Kidney (tissue), 14 donors: Measurements from ENCODE around the gene KIAA0513. TPM values are rescaled to one million over a fixed set of nuclear protein-coding genes. Genes with fewer than 3 reads are reported as not detected.

ENCODE experiments used
- DNase-seq, 5 donors: peaks; one replicate each; pipeline ENCODE4 v3.0.0-alpha.2; 2013 to 2020
- FAIRE-seq: peaks from 2 replicates; lab custom pipeline; 2012; peaks lifted over from hg19 to GRCh38; lab: Jason Lieb, UNC
- H3K27ac ChIP-seq, 2 donors: one replicate each; pipeline ENCODE4 v1.7.0; 2013; ENCODE audit warnings: low read depth in 2 of 2, low read length in 2 of 2, inconsistent platforms in 1 of 2
- H3K27me3 ChIP-seq: one replicate; pipeline ENCODE4 v1.7.1; 2013; ENCODE audit warnings: low read length, inconsistent platforms; ENCODE audit not compliant: control insufficient read depth, insufficient read depth
- H3K36me3 ChIP-seq, 3 donors: one replicate each; pipeline versions ENCODE4 v1.7.0 to v1.7.1; 2013; ENCODE audit warnings: low read length in 3 of 3, control low read depth in 1 of 3, inconsistent platforms in 1 of 3; ENCODE audit not compliant: insufficient read depth in 3 of 3, control insufficient read depth in 2 of 3
- H3K4me1 ChIP-seq, 3 donors: one replicate each; pipeline versions ENCODE4 v1.7.0 to v1.7.1; 2013; ENCODE audit warnings: low read length in 3 of 3, inconsistent platforms in 1 of 3, low read depth in 1 of 3; ENCODE audit not compliant: control insufficient read depth in 2 of 3, insufficient read depth in 2 of 3
- H3K4me3 ChIP-seq, 3 donors: one replicate each; pipeline versions ENCODE4 v1.7.0 to v1.8.1; 2013; ENCODE audit warnings: low read length in 3 of 3, control low read depth in 1 of 3, inconsistent platforms in 1 of 3
- H3K9ac ChIP-seq, 3 donors: one replicate each; pipeline versions ENCODE4 v1.7.0 to v1.7.1; 2013; ENCODE audit warnings: low read length in 3 of 3, control low read depth in 1 of 3, inconsistent platforms in 1 of 3
- H3K9me3 ChIP-seq, 3 donors: one replicate each; pipeline versions ENCODE4 v1.7.0 to v1.7.1; 2013; ENCODE audit warnings: low read length in 3 of 3, control low read depth in 1 of 3, inconsistent platforms in 1 of 3; ENCODE audit not compliant: control insufficient read depth in 2 of 3, insufficient read depth in 1 of 3
- intact Hi-C: fragments of 100-400 bp; cut with DNase I; formaldehyde crosslinking; loops from one replicate; pipeline ENCODE4 v1.11.1; 2022
- polyA plus RNA-seq: library from polyadenylated mRNA; stranded (reverse); fragments of 350-450 nt; fragmentation: Illumina TruSeq; extraction: RNeasy Lipid Tissue Mini Kit (QIAGEN cat#74804); gene quantifications from one replicate; pipeline ENCODE4 v1.2.3, GENCODE V29; 2014; ENCODE audit warnings: low read depth, low replicate concordance; ENCODE audit not compliant: insufficient read depth
- total RNA-seq: library from RNA; stranded (reverse); fragmentation: NEBNext Ultra II Directional; extraction: Animal tissue kit (Norgen Biotek cat#: 25700); gene quantifications from one replicate; pipeline ENCODE4 v1.2.1, GENCODE V29; 2021
- TF ChIP-seq, protein P1 (sequence below): IDR thresholded peaks from 3 replicates; pipeline ENCODE4 v1.5.1; 2012; ENCODE audit warnings: mild to moderate bottlenecking, moderate library complexity, borderline replicate concordance; ENCODE audit not compliant: insufficient read depth; ENCODE audit errors: extremely low read depth
- donor health status: control.
- donor health status: control.
- donor health status: control.
- donor health status: control.
- donor health status: control.
- donor health status: DM: yes; HTN: yes; CAD: no.
- donor health status: Normal renal cell carcinoma (clear cell type).

KIAA0513 gene
- total and polyA plus RNA-seq, 2 donors from 2014 or later: 2.6 to 19.2 TPM

DNA sequence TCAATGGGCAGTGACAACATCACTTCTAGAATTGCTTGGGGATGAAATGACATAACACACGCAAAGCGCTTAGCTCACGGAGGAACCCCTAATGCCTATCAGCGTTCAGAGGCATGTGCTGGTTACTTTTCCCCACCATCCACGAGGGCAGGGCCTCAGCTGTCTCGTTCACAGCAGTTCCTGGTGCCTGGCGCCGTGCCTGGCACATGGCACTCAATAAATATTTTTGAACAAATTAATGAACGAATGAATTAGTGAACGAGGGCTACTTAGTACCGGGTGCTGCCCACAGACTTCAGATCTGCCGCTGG, 98.8 kb downstream of the KIAA0513 start:
- DNase-seq (no peak), FAIRE-seq (no peak)
- TF ChIP-seq, protein P1, sequence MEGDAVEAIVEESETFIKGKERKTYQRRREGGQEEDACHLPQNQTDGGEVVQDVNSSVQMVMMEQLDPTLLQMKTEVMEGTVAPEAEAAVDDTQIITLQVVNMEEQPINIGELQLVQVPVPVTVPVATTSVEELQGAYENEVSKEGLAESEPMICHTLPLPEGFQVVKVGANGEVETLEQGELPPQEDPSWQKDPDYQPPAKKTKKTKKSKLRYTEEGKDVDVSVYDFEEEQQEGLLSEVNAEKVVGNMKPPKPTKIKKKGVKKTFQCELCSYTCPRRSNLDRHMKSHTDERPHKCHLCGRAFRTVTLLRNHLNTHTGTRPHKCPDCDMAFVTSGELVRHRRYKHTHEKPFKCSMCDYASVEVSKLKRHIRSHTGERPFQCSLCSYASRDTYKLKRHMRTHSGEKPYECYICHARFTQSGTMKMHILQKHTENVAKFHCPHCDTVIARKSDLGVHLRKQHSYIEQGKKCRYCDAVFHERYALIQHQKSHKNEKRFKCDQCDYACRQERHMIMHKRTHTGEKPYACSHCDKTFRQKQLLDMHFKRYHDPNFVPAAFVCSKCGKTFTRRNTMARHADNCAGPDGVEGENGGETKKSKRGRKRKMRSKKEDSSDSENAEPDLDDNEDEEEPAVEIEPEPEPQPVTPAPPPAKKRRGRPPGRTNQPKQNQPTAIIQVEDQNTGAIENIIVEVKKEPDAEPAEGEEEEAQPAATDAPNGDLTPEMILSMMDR: no peak
- H3K27me3 ChIP-seq: no peaks in the 10 kb centered on the region
- H3K9ac ChIP-seq: no peak overlapping the region
- H3K4me1 ChIP-seq: peaks cover 0 to 22% (median 3%) of the 10 kb centered on the region in 3 donors
- H3K36me3 ChIP-seq: no peaks in the 10 kb centered on the region
- H3K27ac ChIP-seq: peak overlapping the region in 1 of 2 donors; percentile 53
- intact Hi-C loops: no loop called here
- H3K9me3 ChIP-seq: no peaks in the 10 kb centered on the region
- no peak overlapping the region for H3K4me3 ChIP-seq

DNA sequence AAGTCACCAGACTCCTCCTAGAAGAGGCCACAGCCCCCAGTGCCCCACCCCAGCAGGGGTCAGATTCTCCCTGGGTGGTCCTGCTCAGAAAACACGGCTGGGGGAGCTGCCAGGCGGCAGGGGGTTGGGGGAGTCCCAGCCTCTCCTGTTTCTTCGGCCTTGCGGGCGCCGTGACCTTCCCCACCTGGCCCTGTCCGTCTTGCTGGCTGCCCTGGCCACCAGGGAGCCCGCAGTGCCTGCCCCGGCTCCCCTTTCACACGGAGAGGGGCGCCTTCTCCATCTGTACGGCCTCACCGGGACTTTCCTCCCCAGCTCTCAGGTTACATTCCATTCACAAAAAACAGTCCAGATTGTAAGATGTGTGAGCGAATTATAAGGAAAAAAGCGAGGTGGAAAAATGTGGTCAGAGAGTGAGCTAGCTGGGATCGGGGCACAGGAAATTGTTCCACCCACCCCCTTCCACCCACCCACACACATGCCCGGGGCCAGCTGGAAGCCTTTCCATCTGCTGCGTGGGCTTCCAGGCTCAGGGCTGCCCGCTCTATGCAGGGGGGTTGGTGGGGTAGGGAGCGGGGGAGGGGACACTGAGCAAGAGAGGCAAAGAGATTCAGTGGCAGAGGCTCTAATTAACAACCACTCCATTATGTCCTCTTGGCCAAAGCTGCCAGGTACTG, 99.2 kb downstream of the KIAA0513 start:
- TF ChIP-seq, protein P1: no peak
- DNase-seq (peak in 4 of 5 donors; percentile 90 to 96 (median 94)), FAIRE-seq (no peak)
- peaks cover 0 to 22% (median 3%) of the 10 kb centered on the region in 3 donors for H3K4me1 ChIP-seq
- H3K4me3 ChIP-seq: no peak overlapping the region
- no peaks in the 10 kb centered on the region for H3K9me3 ChIP-seq
- no peaks in the 10 kb centered on the region for H3K27me3 ChIP-seq
- intact Hi-C loops: no loop called here
- H3K9ac ChIP-seq: peak overlapping the region in 1 of 3 donors; percentile 12
- H3K27ac ChIP-seq: peak overlapping the region in 1 of 2 donors; percentile 53
- H3K36me3 ChIP-seq: no peaks in the 10 kb centered on the region

DNA sequence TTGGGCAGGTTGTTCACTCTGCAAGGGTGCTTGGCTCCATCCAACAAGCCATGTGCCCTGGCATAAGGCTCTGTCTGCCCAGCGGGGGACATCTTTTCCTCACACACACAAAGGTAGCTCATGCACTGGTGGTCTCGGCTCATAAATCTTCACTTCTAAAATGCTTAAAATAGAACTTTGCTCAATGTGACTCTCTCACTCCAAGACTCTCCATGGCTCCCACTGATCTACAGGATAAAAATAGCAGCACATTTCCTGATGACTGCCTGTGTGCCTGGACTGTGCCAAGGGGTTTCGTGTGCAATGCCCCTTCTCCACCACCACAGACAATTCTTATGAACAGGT, 99.8 kb downstream of the KIAA0513 start:
- H3K27me3 ChIP-seq: no peaks in the 10 kb centered on the region
- H3K9ac ChIP-seq: no peak overlapping the region
- DNase-seq (no peak), FAIRE-seq (no peak)
- no peaks in the 10 kb centered on the region for H3K36me3 ChIP-seq
- no peaks in the 10 kb centered on the region for H3K9me3 ChIP-seq
- TF ChIP-seq, protein P1: no peak
- H3K4me3 ChIP-seq: no peak overlapping the region
- intact Hi-C loops: no loop called here
- H3K4me1 ChIP-seq: peaks cover 0 to 22% (median 3%) of the 10 kb centered on the region in 3 donors
- no peak overlapping the region for H3K27ac ChIP-seq
